Measurements from ENCODE around the gene ANKRD6. TPM values are rescaled to one million over a fixed set of nuclear protein-coding genes. Genes with fewer than 3 reads are reported as not detected.

The ANKRD6 gene
- total and polyA plus RNA-seq, 11 donors = 3.5 to 14.1 (median 10.2) TPM

- DNase-seq (no peak), ATAC-seq (no peak)
- Histone ChIP-seq H3K4me3 (no peak overlapping the region), H3K9me3 (peaks cover 0 to 13% (median 0%) of the 10 kb centered on the region in 12 donors), H3K36me3 (no peaks in the 10 kb centered on the region), H3K4me1 (peaks cover 0 to 6% (median 0%) of the 10 kb centered on the region in 12 donors), H3K27ac (no peak overlapping the region), H3K27me3 (no peaks in the 10 kb centered on the region)
- 82 to 91% (median 88%) methylated on average over 5 of the region's 5 CpGs for WGBS, 4 donors
- TF ChIP-seq POLR2A (IDR thresholded peaks at IDR 0.05) (no peak), CTCF (IDR thresholded peaks at IDR 0.05) (no peak)
- intact Hi-C loops (cut with DNase I) = no loop called here
These were observed 121.2 kb downstream of the ANKRD6 start for GRCh38 chr6:89554106-89554505.

GRCh38 chr6:89555031-89555430, 122.1 kb downstream of the ANKRD6 start:
- intact Hi-C loops (cut with DNase I) = no loop called here
- TF ChIP-seq CTCF (IDR thresholded peaks at IDR 0.05) (no peak), POLR2A (IDR thresholded peaks at IDR 0.05) (no peak)
- ATAC-seq = no peak
- WGBS, 4 donors = 63 to 75% (median 72%) methylated on average over 3 to 4 of the region's 4 CpGs
- Histone ChIP-seq H3K36me3 (no peaks in the 10 kb centered on the region), H3K4me1 (peaks cover 0 to 6% (median 0%) of the 10 kb centered on the region in 12 donors), H3K27me3 (no peaks in the 10 kb centered on the region), H3K9me3 (peaks cover 0 to 13% (median 0%) of the 10 kb centered on the region in 12 donors), H3K27ac (no peak overlapping the region), H3K4me3 (no peak overlapping the region)
- no peak for DNase-seq

GRCh38 chr6:89555806-89556205, 122.9 kb downstream of the ANKRD6 start:
- H3K27ac ChIP-seq = no peak overlapping the region

GRCh38 chr6:89559487-89559886, 126.5 kb downstream of the ANKRD6 start:
- ATAC-seq (no peak), DNase-seq (no peak)
- H3K27me3 ChIP-seq = no peaks in the 10 kb centered on the region
- peaks cover 0 to 13% (median 0%) of the 10 kb centered on the region in 12 donors for H3K9me3 ChIP-seq
- no peaks in the 10 kb centered on the region for H3K36me3 ChIP-seq
- H3K4me3 ChIP-seq = no peak overlapping the region
- intact Hi-C loops (cut with DNase I) = no loop called here
- peaks cover 0 to 14% (median 0%) of the 10 kb centered on the region in 12 donors for H3K4me1 ChIP-seq
- no peak for TF ChIP-seq CTCF (IDR thresholded peaks at IDR 0.05)
- TF ChIP-seq POLR2A (IDR thresholded peaks at IDR 0.05) = no peak
- WGBS, 4 donors = 78 to 89% (median 85%) methylated on average over 1 of the region's 1 CpG
- H3K27ac ChIP-seq = no peak overlapping the region

More at GRCh38 chr6:89555806-89556205, 122.9 kb downstream of the ANKRD6 start:
- peaks cover 0 to 13% (median 0%) of the 10 kb centered on the region in 12 donors for H3K9me3 ChIP-seq
- no peak overlapping the region for H3K4me3 ChIP-seq
- DNase-seq (no peak), ATAC-seq (no peak)
- no peaks in the 10 kb centered on the region for H3K36me3 ChIP-seq
- intact Hi-C loops (cut with DNase I) = no loop called here
- no peaks in the 10 kb centered on the region for H3K27me3 ChIP-seq
- 75 to 91% (median 81%) methylated on average over 3 of the region's 3 CpGs for WGBS, 4 donors
- TF ChIP-seq CTCF (IDR thresholded peaks at IDR 0.05) = no peak
- no peak for TF ChIP-seq POLR2A (IDR thresholded peaks at IDR 0.05)
- H3K4me1 ChIP-seq = peaks cover 0 to 6% (median 0%) of the 10 kb centered on the region in 12 donors

Data from heart left ventricle (tissue), 16 donors.